HCT116 (cell line): Measurements from ENCODE around the gene SGMS1. TPM values are rescaled to one million over a fixed set of nuclear protein-coding genes. Genes with fewer than 3 reads are reported as not detected.

Experiments used
- ATAC-seq: fragments of 200-7000 bp; cut with Tn5 transposase; 2 replicates; pipeline ENCODE4 v1.9.1; 2020; ENCODE audit warnings: mild to moderate bottlenecking, moderate library complexity
- BruUV-seq: library from RNA; stranded (reverse); fragments of 400-500 nt; replicated peaks from 2 replicates; lab custom pipeline; 2021; lab: Mats Ljungman, UMichigan
- CTCF ChIA-PET: fragments of 300-600 bp; sonication (Branson Sonifier 250); formaldehyde crosslinking; loops from one replicate; lab custom pipeline; 2021; ENCODE audit warnings: antibody characterized with exemption; lab: Charles Lee
- POLR2A ChIA-PET: fragments of 300-600, 350-600 bp; sonication (Branson Sonifier 250); formaldehyde crosslinking; loops from one replicate; lab custom pipeline; 2021; ENCODE audit warnings: antibody characterized with exemption; lab: Charles Lee
- RAD21 ChIA-PET, 2 experiments: fragments of 300-600 bp; sonication (Branson Sonifier 250); formaldehyde crosslinking; loops; one replicate each; lab custom pipeline; 2023; ENCODE audit warnings: low total read pairs in 2 of 2; ENCODE audit not compliant: uncharacterized antibody in 2 of 2, unreplicated experiment in 2 of 2, low non-redundant PET in 1 of 2; lab: Charles Lee
- DNase-seq: peaks from one replicate; pipeline ENCODE4 v3.0.0-alpha.2; 2010; ENCODE audit warnings: low read depth, low spot score
- H2AFZ ChIP-seq: fragments of 200-600 bp; shearing (Covaris generic), sonication (generic); 2 replicates; pipeline ENCODE4 v1.6.1; 2017; ENCODE audit warnings: low read depth, mixed run types, mixed read lengths, antibody characterized with exemption, low read length; ENCODE audit not compliant: poor library complexity, severe bottlenecking
- H3K27ac ChIP-seq: 2 replicates; pipeline ENCODE4 v1.5.1; 2012; ENCODE audit warnings: low read depth, low read length
- H3K27me3 ChIP-seq: fragments of 200-600 bp; sonication (generic); 2 replicates; pipeline ENCODE4 v1.6.1; 2016; ENCODE audit warnings: mixed run types, low read length, mixed read lengths; ENCODE audit not compliant: insufficient read depth
- H3K36me3 ChIP-seq, 2 experiments: fragments of 200-500 bp in 1 of 2; fragments of 200-600 bp in 1 of 2; sonication (Bioruptor generic) in 1 of 2; sonication (generic) in 1 of 2; 2 replicates each; pipeline versions ENCODE4 v1.5.1 to v1.6.1; 2014 to 2016; ENCODE audit warnings: low read length in 2 of 2, inconsistent platforms in 1 of 2, mixed read lengths in 1 of 2, mixed run types in 1 of 2; ENCODE audit not compliant: insufficient read depth in 2 of 2, control insufficient read depth in 1 of 2
- H3K4me1 ChIP-seq, 2 experiments: fragments of 200-600 bp in 1 of 2; sonication (generic) in 1 of 2; 2 replicates each; pipeline versions ENCODE4 v1.5.1 to v1.6.1; 2012 to 2017; ENCODE audit warnings: low read length in 2 of 2, inconsistent platforms in 1 of 2, mild to moderate bottlenecking in 1 of 2, mixed read lengths in 1 of 2, mixed run types in 1 of 2, moderate library complexity in 1 of 2; ENCODE audit not compliant: insufficient read depth in 2 of 2, control insufficient read depth in 1 of 2
- H3K4me2 ChIP-seq: fragments of 200-600 bp; sonication (generic); 2 replicates; pipeline ENCODE4 v1.6.1; 2017; ENCODE audit warnings: mixed run types, low read length, mixed read lengths
- H3K4me3 ChIP-seq, 2 experiments: fragments of 200-600 bp in 1 of 2; sonication (generic) in 1 of 2; replicated peaks in 1 of 2; 2 replicates each; pipeline ENCODE4 v1.5.1; 2011 to 2016; ENCODE audit warnings: low read length in 2 of 2, control low read depth in 1 of 2, low read depth in 1 of 2, mild to moderate bottlenecking in 1 of 2, mixed read lengths in 1 of 2, mixed run types in 1 of 2
- H3K79me2 ChIP-seq: fragments of 200-600 bp; sonication (generic); 2 replicates; pipeline ENCODE4 v1.6.1; 2017; ENCODE audit warnings: mild to moderate bottlenecking, mixed run types, low read length, moderate library complexity, mixed read lengths; ENCODE audit not compliant: insufficient read depth
- H3K9ac ChIP-seq: fragments of 200-600 bp; sonication (generic); 2 replicates; pipeline ENCODE4 v1.6.1; 2016; ENCODE audit warnings: low read length, mixed read lengths
- H3K9me2 ChIP-seq: fragments of 200-600 bp; sonication (generic), shearing (Covaris generic); 2 replicates; pipeline ENCODE4 v1.6.1; 2017; ENCODE audit warnings: mixed run types, mild to moderate bottlenecking, moderate library complexity; ENCODE audit not compliant: insufficient read depth
- H3K9me3 ChIP-seq, 2 experiments: fragments of 200-500 bp in 1 of 2; fragments of 200-600 bp in 1 of 2; sonication (Bioruptor generic) in 1 of 2; sonication (generic) in 1 of 2; 2 replicates each; pipeline ENCODE4 v1.6.1; 2014 to 2017; ENCODE audit warnings: low read length in 2 of 2, mixed read lengths in 2 of 2, inconsistent platforms in 1 of 2, low read depth in 1 of 2, mild to moderate bottlenecking in 1 of 2, mixed run types in 1 of 2, moderate library complexity in 1 of 2; ENCODE audit not compliant: control insufficient read depth in 1 of 2, insufficient read depth in 1 of 2
- H4K20me1 ChIP-seq: fragments of 200-600 bp; sonication (generic), shearing (Covaris generic); 2 replicates; pipeline ENCODE4 v1.6.1; 2017; ENCODE audit warnings: mixed run types, mild to moderate bottlenecking, moderate library complexity; ENCODE audit not compliant: insufficient read depth
- CBX3 ChIP-seq: IDR thresholded peaks from 2 replicates; pipeline ENCODE4 v1.6.1; 2012; ENCODE audit warnings: low read depth
- CEBPB ChIP-seq: IDR thresholded peaks from 2 replicates; pipeline ENCODE4 v1.6.1; 2012; ENCODE audit warnings: low read depth
- EGR1 ChIP-seq: IDR thresholded peaks from 2 replicates; pipeline ENCODE4 v1.6.1; 2012; ENCODE audit warnings: low read depth
- ELF1 ChIP-seq: IDR thresholded peaks from 2 replicates; pipeline ENCODE4 v1.6.1; 2012; ENCODE audit warnings: low read depth, borderline replicate concordance
- EZH2phosphoT487 ChIP-seq: fragments of 200-600 bp; IDR thresholded peaks from 2 replicates; pipeline ENCODE4 v1.6.1; 2018; ENCODE audit warnings: antibody characterized with exemption, borderline replicate concordance
- POLR2A ChIP-seq: IDR thresholded peaks from 2 replicates; pipeline ENCODE4 v1.7.0; 2011; ENCODE audit warnings: borderline replicate concordance; ENCODE audit not compliant: insufficient read depth, insufficient read length; ENCODE audit errors: extremely low read depth
- TCF7L2 ChIP-seq: IDR thresholded peaks from 2 replicates; pipeline ENCODE4 v1.7.0; 2011; ENCODE audit warnings: borderline replicate concordance, inconsistent platforms; ENCODE audit not compliant: insufficient read depth, insufficient read length; ENCODE audit errors: extremely low read depth
- YY1 ChIP-seq: IDR thresholded peaks from 2 replicates; pipeline ENCODE4 v1.6.1; 2011; ENCODE audit warnings: low read length, low read depth, moderate library complexity, mild to moderate bottlenecking; ENCODE audit not compliant: insufficient replicate concordance; ENCODE audit errors: extremely low read depth
- ZNF274 ChIP-seq: fragments of 200-500 bp; sonication (Bioruptor generic); IDR thresholded peaks from 2 replicates; pipeline ENCODE4 v1.6.1; 2014; ENCODE audit warnings: mild to moderate bottlenecking, low read depth, low read length, inconsistent platforms
- intact Hi-C: fragments of 100-400 bp; cut with micrococcal nuclease; formaldehyde crosslinking; loops from 2 replicates; pipeline ENCODE4 v1.10.0; 2022
- total RNA-seq: library from RNA; stranded (reverse); gene quantifications from one replicate; pipeline ENCODE4 v1.2.1, GENCODE V29; 2021; ENCODE audit not compliant: unreplicated experiment
- TF ChIP-seq, protein P1 (sequence below): IDR thresholded peaks from 2 replicates; pipeline ENCODE4 v1.6.1; 2012; ENCODE audit warnings: low read depth
- TF ChIP-seq, protein P2 (sequence below): IDR thresholded peaks from 2 replicates; pipeline ENCODE4 v1.6.1; 2012
- TF ChIP-seq, protein P3 (sequence below): IDR thresholded peaks from 2 replicates; pipeline ENCODE4 v1.6.1; 2011; ENCODE audit warnings: mild to moderate bottlenecking, low read length, moderate library complexity; ENCODE audit not compliant: insufficient replicate concordance; ENCODE audit errors: extremely low read depth
- TF ChIP-seq, protein P4 (sequence below): IDR thresholded peaks from 2 replicates; pipeline ENCODE4 v1.6.1; 2012

The SGMS1 gene
- total RNA-seq, 1 experiment from 2014 or later: 29.1 TPM

DNA sequence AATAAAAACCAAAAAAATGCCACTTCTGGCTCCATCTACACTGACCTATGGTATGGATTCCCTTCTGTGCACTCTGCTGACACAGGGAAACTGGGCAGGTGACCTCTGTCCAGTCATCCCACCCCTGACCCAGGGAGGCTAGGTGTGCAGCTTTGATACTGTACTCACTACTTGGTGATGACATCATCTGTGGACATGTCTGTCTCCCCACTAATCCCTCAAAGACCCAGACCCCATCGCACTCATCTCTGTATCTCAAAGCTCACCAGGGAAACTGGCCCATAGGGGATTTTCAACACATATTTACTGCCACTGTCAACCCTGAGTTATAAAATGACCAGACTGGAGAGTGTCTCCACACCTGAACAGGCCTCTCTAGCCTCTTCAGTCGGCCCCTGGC is 10.6 kb downstream of the SGMS1 start (continued):
- TF ChIP-seq, protein P1, sequence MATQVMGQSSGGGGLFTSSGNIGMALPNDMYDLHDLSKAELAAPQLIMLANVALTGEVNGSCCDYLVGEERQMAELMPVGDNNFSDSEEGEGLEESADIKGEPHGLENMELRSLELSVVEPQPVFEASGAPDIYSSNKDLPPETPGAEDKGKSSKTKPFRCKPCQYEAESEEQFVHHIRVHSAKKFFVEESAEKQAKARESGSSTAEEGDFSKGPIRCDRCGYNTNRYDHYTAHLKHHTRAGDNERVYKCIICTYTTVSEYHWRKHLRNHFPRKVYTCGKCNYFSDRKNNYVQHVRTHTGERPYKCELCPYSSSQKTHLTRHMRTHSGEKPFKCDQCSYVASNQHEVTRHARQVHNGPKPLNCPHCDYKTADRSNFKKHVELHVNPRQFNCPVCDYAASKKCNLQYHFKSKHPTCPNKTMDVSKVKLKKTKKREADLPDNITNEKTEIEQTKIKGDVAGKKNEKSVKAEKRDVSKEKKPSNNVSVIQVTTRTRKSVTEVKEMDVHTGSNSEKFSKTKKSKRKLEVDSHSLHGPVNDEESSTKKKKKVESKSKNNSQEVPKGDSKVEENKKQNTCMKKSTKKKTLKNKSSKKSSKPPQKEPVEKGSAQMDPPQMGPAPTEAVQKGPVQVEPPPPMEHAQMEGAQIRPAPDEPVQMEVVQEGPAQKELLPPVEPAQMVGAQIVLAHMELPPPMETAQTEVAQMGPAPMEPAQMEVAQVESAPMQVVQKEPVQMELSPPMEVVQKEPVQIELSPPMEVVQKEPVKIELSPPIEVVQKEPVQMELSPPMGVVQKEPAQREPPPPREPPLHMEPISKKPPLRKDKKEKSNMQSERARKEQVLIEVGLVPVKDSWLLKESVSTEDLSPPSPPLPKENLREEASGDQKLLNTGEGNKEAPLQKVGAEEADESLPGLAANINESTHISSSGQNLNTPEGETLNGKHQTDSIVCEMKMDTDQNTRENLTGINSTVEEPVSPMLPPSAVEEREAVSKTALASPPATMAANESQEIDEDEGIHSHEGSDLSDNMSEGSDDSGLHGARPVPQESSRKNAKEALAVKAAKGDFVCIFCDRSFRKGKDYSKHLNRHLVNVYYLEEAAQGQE: no peak

GRCh38 chr10:50610368-50610767 is 13.4 kb downstream of the SGMS1 start:
- ChIA-PET RAD21 (no interaction called here), CTCF (no interaction called here), POLR2A (no interaction called here)
- no peak overlapping the region for H3K4me2 ChIP-seq
- H3K36me3 ChIP-seq: no peaks in the 10 kb centered on the region
- no TSS peak for BruUV-seq
- no peaks in the 10 kb centered on the region for H4K20me1 ChIP-seq
- H3K4me1 ChIP-seq: peaks cover 17 to 18% of the 10 kb centered on the region in 2 experiments
- DNase-seq (no peak), ATAC-seq (no peak)
- no peak overlapping the region for H3K27ac ChIP-seq
- H2AFZ ChIP-seq: no peak overlapping the region
- H3K9me3 ChIP-seq: no peaks in the 10 kb centered on the region
- no peak overlapping the region for H3K4me3 ChIP-seq
- intact Hi-C loops: no loop called here
- H3K79me2 ChIP-seq: peaks cover 27% of the 10 kb centered on the region; the same call in 1 of the 2 replicates
- H3K9me2 ChIP-seq: no peaks in the 10 kb centered on the region
- H3K9ac ChIP-seq: no peak overlapping the region
- H3K27me3 ChIP-seq: no peaks in the 10 kb centered on the region
- TF ChIP-seq TCF7L2 (no peak), ZNF274 (no peak), EZH2phosphoT487 (no peak), CBX3 (no peak), ELF1 (no peak), CEBPB (no peak), YY1 (no peak), POLR2A (no peak), EGR1 (no peak)
- TF ChIP-seq, protein P2, sequence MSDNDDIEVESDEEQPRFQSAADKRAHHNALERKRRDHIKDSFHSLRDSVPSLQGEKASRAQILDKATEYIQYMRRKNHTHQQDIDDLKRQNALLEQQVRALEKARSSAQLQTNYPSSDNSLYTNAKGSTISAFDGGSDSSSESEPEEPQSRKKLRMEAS: no peak
- TF ChIP-seq, protein P3, sequence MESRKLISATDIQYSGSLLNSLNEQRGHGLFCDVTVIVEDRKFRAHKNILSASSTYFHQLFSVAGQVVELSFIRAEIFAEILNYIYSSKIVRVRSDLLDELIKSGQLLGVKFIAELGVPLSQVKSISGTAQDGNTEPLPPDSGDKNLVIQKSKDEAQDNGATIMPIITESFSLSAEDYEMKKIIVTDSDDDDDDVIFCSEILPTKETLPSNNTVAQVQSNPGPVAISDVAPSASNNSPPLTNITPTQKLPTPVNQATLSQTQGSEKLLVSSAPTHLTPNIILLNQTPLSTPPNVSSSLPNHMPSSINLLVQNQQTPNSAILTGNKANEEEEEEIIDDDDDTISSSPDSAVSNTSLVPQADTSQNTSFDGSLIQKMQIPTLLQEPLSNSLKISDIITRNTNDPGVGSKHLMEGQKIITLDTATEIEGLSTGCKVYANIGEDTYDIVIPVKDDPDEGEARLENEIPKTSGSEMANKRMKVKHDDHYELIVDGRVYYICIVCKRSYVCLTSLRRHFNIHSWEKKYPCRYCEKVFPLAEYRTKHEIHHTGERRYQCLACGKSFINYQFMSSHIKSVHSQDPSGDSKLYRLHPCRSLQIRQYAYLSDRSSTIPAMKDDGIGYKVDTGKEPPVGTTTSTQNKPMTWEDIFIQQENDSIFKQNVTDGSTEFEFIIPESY: no peak
- TF ChIP-seq, protein P4, sequence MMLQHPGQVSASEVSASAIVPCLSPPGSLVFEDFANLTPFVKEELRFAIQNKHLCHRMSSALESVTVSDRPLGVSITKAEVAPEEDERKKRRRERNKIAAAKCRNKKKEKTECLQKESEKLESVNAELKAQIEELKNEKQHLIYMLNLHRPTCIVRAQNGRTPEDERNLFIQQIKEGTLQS: no peak
- TF ChIP-seq, all 23 proteins: peak for 0
